GM18498 (cell line): ENCODE data around the gene CSPG4.

Experiments used
- ATAC-seq: cut with Tn5 transposase; IDR thresholded peaks from one replicate; pipeline ENCODE4 v1.9.1; 2021; ENCODE audit warnings: mild to moderate bottlenecking, moderate library complexity; ENCODE audit not compliant: unreplicated experiment

CSPG4 gene

GRCh38 chr15:75651810-75652543 is 60.7 kb downstream of the CSPG4 start:
- no peak for ATAC-seq

- ATAC-seq = no peak
These were observed 61.5 kb downstream of the CSPG4 start for GRCh38 chr15:75650908-75651809.

GRCh38 chr15:75649848-75650247 is 62.8 kb downstream of the CSPG4 start:
- ATAC-seq = no peak

GRCh38 chr15:75649045-75649761 is 63.4 kb downstream of the CSPG4 start:
- no peak for ATAC-seq

GRCh38 chr15:75648156-75649000 is 64.3 kb downstream of the CSPG4 start:
- ATAC-seq = no peak

- peak; percentile 67 for ATAC-seq
These were observed 65.1 kb downstream of the CSPG4 start, which contains the start of gene SNX33 for GRCh38 chr15:75647370-75648155. Gene SNX33, plus strand, starts transcription at chr15:75647912. Its CDS starts 1,191 bp downstream, at chr15:75649103.

GRCh38 chr15:75646944-75647364 is 65.7 kb downstream of the CSPG4 start:
- ATAC-seq = no peak

GRCh38 chr15:75646112-75646943 is 66.3 kb downstream of the CSPG4 start:
- ATAC-seq = no peak

- no peak for ATAC-seq
These were observed 68.3 kb downstream of the CSPG4 start for GRCh38 chr15:75644376-75644775.

GRCh38 chr15:75641603-75642002 is 71.0 kb downstream of the CSPG4 start:
- ATAC-seq = no peak

GRCh38 chr15:75641179-75641503 is 71.5 kb downstream of the CSPG4 start:
- no peak for ATAC-seq

- ATAC-seq = peak; percentile 32
These were observed 72.0 kb downstream of the CSPG4 start for GRCh38 chr15:75640483-75641178.

GRCh38 chr15:75639709-75640482 is 72.8 kb downstream of the CSPG4 start, which contains the start of gene IMP3:
Gene IMP3, minus strand, starts transcription at chr15:75640224. Its CDS starts 56 bp downstream, at chr15:75640168.
- peak; percentile 92 for ATAC-seq

- no peak for ATAC-seq
These were observed 73.4 kb downstream of the CSPG4 start for GRCh38 chr15:75639191-75639708.

- no peak for ATAC-seq
These were observed 75.2 kb downstream of the CSPG4 start for GRCh38 chr15:75637245-75638009.

- no peak for ATAC-seq
These were observed 76.6 kb downstream of the CSPG4 start for GRCh38 chr15:75636026-75636425.
